ENCODE measurements around the gene FRMD5.
"Not testable (repeated sequence)": the region's sequence is repeated elsewhere in the genome, so short reads cannot be mapped to it uniquely, and the experiment has no call there.

Gene FRMD5

DNA sequence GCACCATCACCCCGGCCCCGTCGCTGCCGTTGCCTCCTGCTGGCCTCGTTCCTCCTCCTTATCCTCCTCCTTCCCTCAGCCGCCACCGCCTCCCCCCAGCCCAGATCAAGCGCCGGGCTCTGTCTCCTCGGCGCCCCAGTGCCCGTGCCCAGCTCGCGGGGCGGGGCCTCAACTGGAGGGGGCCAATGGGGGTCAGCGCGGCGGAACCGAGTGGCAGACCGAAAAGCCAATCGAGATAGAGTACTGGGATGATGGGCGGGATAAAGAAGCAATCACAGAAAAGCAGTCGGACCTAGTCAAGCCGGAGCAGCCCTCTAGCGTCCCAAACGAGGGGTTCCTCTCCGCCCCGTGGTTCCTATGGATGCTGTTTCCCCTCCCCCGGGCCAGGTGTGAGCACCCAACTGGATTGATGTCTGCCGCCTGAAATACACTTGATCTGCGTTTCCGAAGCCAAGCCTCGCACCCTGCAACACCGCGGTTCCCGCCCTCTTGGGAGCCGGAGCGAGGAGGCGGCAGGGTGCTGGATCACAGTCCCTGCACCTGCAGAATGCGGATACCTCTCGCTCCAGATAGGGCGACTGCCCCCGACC, at the start of gene FRMD5:
Gene FRMD5 (minus strand): TSS at position 121 of the 590 bp plus-strand sequence.
- DNase-seq = no peak

- DNase-seq = no peak
These were observed 48.8 kb upstream of the FRMD5 start for GRCh38 chr15:44243829-44244228.

GRCh38 chr15:44243141-44243540, 48.1 kb upstream of the FRMD5 start:
- DNase-seq = no peak

GRCh38 chr15:44231842-44232241, 36.8 kb upstream of the FRMD5 start:
- DNase-seq = no peak

DNA sequence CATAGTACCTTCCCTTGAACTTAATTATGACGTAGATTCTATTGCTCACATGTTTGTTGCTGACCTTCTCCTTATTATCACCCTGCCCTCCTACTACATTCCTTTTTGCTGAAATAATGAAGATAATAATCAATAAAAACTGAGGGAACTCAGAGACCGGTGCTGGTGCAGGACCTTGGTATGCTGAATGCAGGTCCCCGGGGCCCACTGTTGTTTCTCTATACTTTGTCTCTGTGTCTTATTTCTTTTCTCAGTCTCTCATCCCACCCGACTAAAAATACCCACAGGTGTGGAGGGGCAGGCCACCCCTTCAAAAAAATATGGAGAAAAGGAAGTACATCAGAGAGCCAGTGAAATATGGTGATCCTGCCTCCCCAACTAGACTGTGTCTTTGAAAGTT, 34.2 kb upstream of the FRMD5 start:
- not testable (repeated sequence) for DNase-seq

DNA sequence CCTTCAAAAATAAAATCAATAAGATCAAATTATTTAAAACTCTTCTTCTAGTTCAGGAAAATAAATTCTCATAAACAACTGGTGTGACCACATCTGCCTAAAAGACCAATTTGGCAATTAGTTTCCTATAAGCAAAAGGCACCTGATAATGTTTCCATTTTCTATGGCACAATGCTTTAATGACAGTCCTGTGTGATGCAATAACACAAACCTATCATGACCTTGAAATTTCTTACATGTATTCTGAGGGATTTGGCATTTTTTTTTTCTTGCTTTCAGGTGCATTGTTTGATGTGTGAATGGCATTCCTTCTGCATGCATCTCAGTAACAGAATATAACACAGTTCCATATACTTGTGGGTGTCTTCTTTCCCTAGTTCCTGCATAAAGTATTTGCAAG, 32.5 kb upstream of the FRMD5 start:
- DNase-seq = no peak

GRCh38 chr15:44227001-44227400, 31.9 kb upstream of the FRMD5 start:
- not testable (repeated sequence) for DNase-seq

GRCh38 chr15:44222478-44222877, 27.4 kb upstream of the FRMD5 start:
- DNase-seq = no peak

GRCh38 chr15:44219073-44219472, 24.0 kb upstream of the FRMD5 start:
- no peak for DNase-seq

- no peak for DNase-seq
These were observed 21.9 kb upstream of the FRMD5 start for GRCh38 chr15:44216958-44217357.

DNA sequence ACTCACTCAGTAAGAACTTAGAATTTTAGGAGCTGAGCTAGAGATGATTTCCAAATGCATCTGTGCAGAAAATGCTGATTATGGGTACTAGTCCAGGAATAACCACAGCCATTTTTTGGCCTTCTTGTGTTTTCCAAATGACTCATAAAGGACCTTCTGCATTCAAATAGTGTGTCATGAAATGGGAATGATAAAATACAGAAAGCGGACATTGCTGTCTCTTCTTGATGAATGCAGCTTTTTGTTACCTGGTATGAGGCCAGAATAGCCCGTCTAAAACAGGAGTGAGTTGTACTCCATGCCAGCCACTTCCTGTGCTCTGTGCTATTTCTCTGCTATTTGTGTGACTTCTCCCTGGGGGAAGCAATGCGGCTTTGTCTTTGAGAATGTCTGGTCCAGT, 20.5 kb upstream of the FRMD5 start:
- DNase-seq = no peak

DNA sequence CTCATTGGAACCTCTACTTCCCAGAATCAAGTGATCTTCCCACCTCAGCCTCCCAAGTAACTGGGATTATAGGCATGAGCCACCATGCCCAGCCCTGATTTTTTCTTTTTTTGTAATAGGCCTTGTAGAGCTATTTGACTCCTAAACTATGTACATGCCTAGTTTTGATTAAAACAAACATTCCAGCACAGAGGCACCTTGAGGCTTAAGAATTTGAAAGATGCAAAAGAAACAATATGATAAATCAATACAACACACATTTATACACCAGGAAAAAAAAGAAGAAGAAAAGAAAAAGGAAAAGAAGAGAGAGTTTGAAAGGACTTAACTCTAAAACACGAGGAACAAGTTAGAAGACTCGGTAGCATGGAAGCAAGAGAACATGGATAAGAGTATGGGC, 13.9 kb upstream of the FRMD5 start:
- DNase-seq = no peak

DNA sequence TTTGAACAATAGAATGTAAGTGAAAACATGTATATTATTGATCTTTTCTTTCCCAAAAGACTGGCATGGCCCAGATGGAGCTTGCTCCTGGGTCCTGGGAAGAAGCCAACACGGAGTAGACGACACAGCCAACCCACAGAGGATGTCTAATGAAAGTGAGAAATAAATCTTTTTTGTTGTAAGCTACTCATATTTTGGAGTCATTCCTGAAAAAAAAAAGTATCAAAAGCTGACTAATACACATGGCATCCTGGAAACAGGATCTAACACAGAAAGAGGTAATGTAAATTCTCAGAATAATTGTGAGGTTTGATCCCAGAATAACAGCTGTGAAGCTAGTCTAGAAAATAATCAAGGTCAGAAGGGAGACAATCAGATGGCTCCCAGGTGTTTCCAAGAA, 12.6 kb upstream of the FRMD5 start:
- no peak for DNase-seq

- no peak for DNase-seq
These were observed 4.3 kb upstream of the FRMD5 start for GRCh38 chr15:44199393-44199792.

DNA sequence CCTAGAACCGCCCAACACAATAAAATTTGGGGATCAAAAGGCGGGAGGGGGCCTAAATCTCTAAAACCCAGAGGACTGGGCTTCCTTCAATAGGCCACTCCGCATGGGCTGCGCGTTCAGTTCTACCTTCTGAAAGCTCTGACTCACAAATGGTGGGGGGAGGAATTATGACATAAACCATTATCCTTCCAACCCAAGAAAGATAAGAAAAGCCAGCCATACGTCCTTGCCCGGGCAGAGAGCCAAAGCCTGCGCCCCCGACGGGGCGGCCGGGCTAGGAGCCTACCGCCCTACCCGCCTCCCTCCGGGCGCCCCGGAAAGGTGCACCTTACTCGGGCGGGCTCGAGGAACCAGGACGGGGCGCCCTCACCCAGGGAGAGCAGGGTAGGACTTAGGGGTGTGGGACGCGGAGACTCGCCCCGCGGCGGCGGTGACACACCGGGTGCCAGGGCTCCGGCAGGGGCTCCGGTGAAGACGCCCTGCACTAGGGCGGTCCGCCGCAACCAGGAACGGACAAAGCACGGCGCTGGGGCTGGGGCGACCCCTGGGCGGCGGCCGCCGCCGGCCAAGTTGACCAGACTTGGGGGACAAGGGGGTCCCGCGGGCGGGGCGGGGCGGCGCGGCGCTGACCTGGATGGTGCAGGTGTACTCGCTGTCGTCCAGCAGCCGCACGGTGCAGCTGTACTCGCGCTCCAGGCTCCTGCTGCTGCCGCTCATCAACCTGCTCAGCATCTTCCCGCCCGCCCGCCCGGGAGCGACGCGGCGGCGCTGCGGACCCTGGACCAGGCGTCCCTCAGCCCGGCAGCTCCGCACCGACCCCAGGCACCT, 534 bp downstream of the FRMD5 start:
- DNase-seq = no peak

GRCh38 chr15:44193651-44194322, 1.3 kb downstream of the FRMD5 start:
- DNase-seq = no peak

DNA sequence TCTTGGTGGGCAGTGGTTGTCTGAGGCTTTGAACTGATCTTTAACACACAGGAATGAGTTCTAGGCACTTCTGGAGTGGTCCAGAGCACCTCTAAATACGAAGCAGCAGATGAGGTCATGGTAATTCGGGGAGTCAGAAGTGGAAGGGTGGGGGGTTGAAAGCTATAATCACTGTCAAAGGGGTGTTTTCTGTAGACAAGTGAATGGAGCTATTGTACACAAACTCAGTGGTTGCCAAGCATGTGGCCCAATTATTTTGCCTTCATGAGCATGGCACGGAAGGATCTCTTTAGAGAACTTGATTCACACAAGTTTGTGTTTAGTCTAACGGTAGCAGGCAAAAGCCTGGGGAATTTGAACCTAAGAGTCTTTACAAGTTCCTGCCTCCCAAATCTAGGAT, 6.3 kb downstream of the FRMD5 start:
- no peak for DNase-seq

- no peak for DNase-seq
These were observed 8.4 kb downstream of the FRMD5 start for GRCh38 chr15:44186705-44187104.

DNA sequence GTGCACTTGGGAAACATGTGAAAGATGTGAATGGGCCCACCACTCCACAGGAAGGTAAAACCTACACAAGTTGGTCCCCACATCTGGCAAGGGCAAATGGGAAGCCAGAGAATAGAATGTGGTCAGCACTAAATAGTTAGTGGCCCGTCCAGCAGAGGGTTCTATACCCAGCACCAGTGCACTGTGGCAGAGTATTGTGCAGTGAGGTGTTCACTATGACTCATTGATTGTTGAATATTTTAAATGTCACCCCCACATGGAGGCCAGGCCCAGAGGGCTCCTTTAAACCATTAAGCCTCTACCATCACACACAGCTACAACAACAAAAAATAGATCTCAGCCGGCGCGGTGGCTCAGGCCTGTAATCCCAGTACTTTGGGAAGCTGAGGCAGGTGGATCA, 11.7 kb downstream of the FRMD5 start:
- no peak for DNase-seq

GRCh38 chr15:44181410-44181809, 13.7 kb downstream of the FRMD5 start:
- no peak for DNase-seq

GRCh38 chr15:44177139-44177538, 17.9 kb downstream of the FRMD5 start:
- no peak for DNase-seq

GRCh38 chr15:44173813-44174212, 21.3 kb downstream of the FRMD5 start:
- DNase-seq = no peak

- DNase-seq = no peak
These were observed 31.7 kb downstream of the FRMD5 start for GRCh38 chr15:44163370-44163769.

GRCh38 chr15:44160796-44161195, 34.3 kb downstream of the FRMD5 start:
- DNase-seq = no peak
